ENCODE data around the gene PITPNC1. TPM values are rescaled to one million over a fixed set of nuclear protein-coding genes. Genes with fewer than 3 reads are reported as not detected.

Gene PITPNC1
- total RNA-seq, 1 experiment from 2014 or later, result 23.1 TPM

- ATAC-seq, result no peak
- no peaks in the 10 kb centered on the region for H3F3A ChIP-seq (ENCODE audit: low read length, unreplicated experiment)
- ChIA-PET POLR2A (ENCODE audit: unreplicated experiment) (interaction anchor here (0.6 kb wide), 1 partner anchor 77 kb away, joined by 13 read pairs; no protein-coding TSS in a partner anchor), CTCF (no interaction called here)
- H2AFZ ChIP-seq (ENCODE audit: low read length), result no peak overlapping the region
- no peaks in the 10 kb centered on the region for H3K9me3 ChIP-seq (ENCODE audit: low read length)
- H3K9me2 ChIP-seq (replicated peaks; ENCODE audit: low read length), result no peaks in the 10 kb centered on the region
- peaks cover 17% of the 10 kb centered on the region for H3K4me1 ChIP-seq (ENCODE audit: insufficient read depth, low read length)
- H3K36me3 ChIP-seq (ENCODE audit: low read depth, low read length), result no peaks in the 10 kb centered on the region
- no peaks in the 10 kb centered on the region for H3K79me2 ChIP-seq (ENCODE audit: low read length)
- DNase-seq, result no peak
- intact Hi-C loops (cut with micrococcal nuclease), result no loop called here
- no peak overlapping the region for H3K4me3 ChIP-seq (ENCODE audit: low read length)
- BruUV-seq (replicated peaks), result no TSS peak
- TF ChIP-seq EZH2phosphoT487 (IDR thresholded peaks at IDR 0.05; ENCODE audit: borderline replicate concordance, low read length) (no peak), CTCF (conservative IDR thresholded peaks at IDR 0.05; ENCODE audit: low read depth, low read length) (no peak), EZH2 (IDR thresholded peaks at IDR 0.05; ENCODE audit: low read length, unreplicated experiment) (no peak)
- H3K9ac ChIP-seq (ENCODE audit: low read length), result no peak overlapping the region
- no peak overlapping the region for H3K27ac ChIP-seq (ENCODE audit: low read length)
- H4K20me1 ChIP-seq (ENCODE audit: low read length), result no peaks in the 10 kb centered on the region
- no peaks in the 10 kb centered on the region for H3K27me3 ChIP-seq (ENCODE audit: low read length)
- H3K4me2 ChIP-seq (ENCODE audit: low read length), result no peak overlapping the region
These were observed 61.6 kb downstream of the PITPNC1 start for GRCh38 chr17:67438667-67439066.

- Histone ChIP-seq H4K20me1 (ENCODE audit: low read length) (no peaks in the 10 kb centered on the region), H3K4me2 (ENCODE audit: low read length) (no peak overlapping the region), H3K27ac (ENCODE audit: low read length) (no peak overlapping the region), H3K27me3 (ENCODE audit: low read length) (no peaks in the 10 kb centered on the region), H3K79me2 (ENCODE audit: low read length) (no peaks in the 10 kb centered on the region), H3K9me3 (ENCODE audit: low read length) (no peaks in the 10 kb centered on the region), H3K36me3 (ENCODE audit: low read depth, low read length) (no peaks in the 10 kb centered on the region), H2AFZ (ENCODE audit: low read length) (no peak overlapping the region), H3K4me3 (ENCODE audit: low read length) (no peak overlapping the region), H3K4me1 (ENCODE audit: insufficient read depth, low read length) (peaks cover 17% of the 10 kb centered on the region), H3K9ac (ENCODE audit: low read length) (no peak overlapping the region), H3K9me2 (replicated peaks; ENCODE audit: low read length) (no peaks in the 10 kb centered on the region), H3F3A (ENCODE audit: low read length, unreplicated experiment) (no peaks in the 10 kb centered on the region)
- intact Hi-C loops (cut with micrococcal nuclease), result no loop called here
- no TSS peak for BruUV-seq (replicated peaks)
- no peak for ATAC-seq
- CTCF ChIA-PET, result no interaction called here
- POLR2A ChIA-PET (ENCODE audit: unreplicated experiment), result no interaction called here
- TF ChIP-seq EZH2phosphoT487 (IDR thresholded peaks at IDR 0.05; ENCODE audit: borderline replicate concordance, low read length) (no peak), EZH2 (IDR thresholded peaks at IDR 0.05; ENCODE audit: low read length, unreplicated experiment) (no peak), CTCF (conservative IDR thresholded peaks at IDR 0.05; ENCODE audit: low read depth, low read length) (no peak)
- no peak for DNase-seq
These were observed 62.2 kb downstream of the PITPNC1 start for GRCh38 chr17:67439269-67439668.

- no peaks in the 10 kb centered on the region for H4K20me1 ChIP-seq (ENCODE audit: low read length)
- intact Hi-C loops (cut with micrococcal nuclease), result loop anchor here (1.0 kb wide), 3 partner anchors 18 to 62 kb away; no protein-coding TSS in a partner anchor
- peak overlapping the region; percentile 38 for H3K4me3 ChIP-seq (ENCODE audit: low read length)
- peak overlapping the region; percentile 80 for H3K9ac ChIP-seq (ENCODE audit: low read length)
- no peaks in the 10 kb centered on the region for H3K9me3 ChIP-seq (ENCODE audit: low read length)
- CTCF ChIA-PET, result interaction anchor here (0.8 to 1.7 kb wide), 2 partner anchors 35 to 62 kb away, joined by 5 to 7 read pairs; no protein-coding TSS in a partner anchor
- ATAC-seq (no peak), DNase-seq (no peak)
- H3K4me2 ChIP-seq (ENCODE audit: low read length), result peak overlapping the region; percentile 68
- no peaks in the 10 kb centered on the region for H3F3A ChIP-seq (ENCODE audit: low read length, unreplicated experiment)
- TSS peak; percentile 86 for BruUV-seq (replicated peaks)
- no peaks in the 10 kb centered on the region for H3K79me2 ChIP-seq (ENCODE audit: low read length)
- TF ChIP-seq EZH2phosphoT487 (IDR thresholded peaks at IDR 0.05; ENCODE audit: borderline replicate concordance, low read length) (no peak), CTCF (conservative IDR thresholded peaks at IDR 0.05; ENCODE audit: low read depth, low read length) (no peak), EZH2 (IDR thresholded peaks at IDR 0.05; ENCODE audit: low read length, unreplicated experiment) (no peak)
- H3K27ac ChIP-seq (ENCODE audit: low read length), result peak overlapping the region; percentile 91
- H2AFZ ChIP-seq (ENCODE audit: low read length), result no peak overlapping the region
- peaks cover 17% of the 10 kb centered on the region for H3K4me1 ChIP-seq (ENCODE audit: insufficient read depth, low read length)
- H3K36me3 ChIP-seq (ENCODE audit: low read depth, low read length), result no peaks in the 10 kb centered on the region
- POLR2A ChIA-PET (ENCODE audit: unreplicated experiment), result interaction anchor here (0.8 to 1.2 kb wide), 2 partner anchors 19 to 65 kb away, joined by 3 to 11 read pairs; no protein-coding TSS in a partner anchor
- no peaks in the 10 kb centered on the region for H3K27me3 ChIP-seq (ENCODE audit: low read length)
- no peaks in the 10 kb centered on the region for H3K9me2 ChIP-seq (replicated peaks; ENCODE audit: low read length)
These were observed 63.4 kb downstream of the PITPNC1 start for GRCh38 chr17:67440277-67441051.

Measured in PC-3 (cell line).